Activated CD8-positive, alpha-beta T cell treated with anti-CD3 and anti-CD28 coated beads, Interleukin-2, amount 10 ng/mL, durations not matched to agents 7 days and 5 days (primary cell): Measurements from ENCODE around the gene BMP5. TPM values are rescaled to one million over a fixed set of nuclear protein-coding genes. Genes with fewer than 3 reads are reported as not detected.

ENCODE experiments used
- ATAC-seq: fragments of 150-1000 bp; cut with Tn5 transposase; one replicate; pipeline ENCODE4 v1.10.0; 2021; ENCODE audit warnings: moderate library complexity
- CTCF ChIA-PET: fragments of 350-600 bp; sonication (Branson Sonifier 250); formaldehyde crosslinking; loops from one replicate; lab custom pipeline; 2021; ENCODE audit warnings: antibody characterized with exemption; lab: Charles Lee
- POLR2A ChIA-PET: fragments of 350-600 bp; sonication (Branson Sonifier 250); formaldehyde crosslinking; loops from one replicate; lab custom pipeline; 2021; ENCODE audit warnings: antibody characterized with exemption; lab: Charles Lee
- DNase-seq: peaks from one replicate; pipeline ENCODE4 v3.0.0-alpha.2; 2020
- H3K27ac Mint-ChIP-seq: one replicate; pipeline ENCODE4 v1.8.0; 2021; ENCODE audit warnings: mild to moderate bottlenecking, mixed read lengths
- H3K27me3 Mint-ChIP-seq: one replicate; pipeline ENCODE4 v1.8.0; 2021; ENCODE audit warnings: low read depth, mixed read lengths
- H3K36me3 Mint-ChIP-seq: one replicate; pipeline ENCODE4 v1.8.0; 2021; ENCODE audit warnings: low read depth, mixed read lengths
- H3K4me1 Mint-ChIP-seq: one replicate; pipeline ENCODE4 v1.8.0; 2021; ENCODE audit warnings: low read depth, mixed read lengths
- H3K4me3 Mint-ChIP-seq: one replicate; pipeline ENCODE4 v1.8.0; 2021; ENCODE audit warnings: mild to moderate bottlenecking, mixed read lengths
- H3K9me3 Mint-ChIP-seq: one replicate; pipeline ENCODE4 v1.8.0; 2022; ENCODE audit warnings: mixed read lengths; ENCODE audit not compliant: insufficient read depth
- total RNA-seq, 2 experiments: library from RNA; stranded (reverse); gene quantifications; one replicate each; pipeline ENCODE4 v1.2.3, GENCODE V29; 2021

Gene BMP5
- total RNA-seq, 2 experiments from 2014 or later: not detected

DNA sequence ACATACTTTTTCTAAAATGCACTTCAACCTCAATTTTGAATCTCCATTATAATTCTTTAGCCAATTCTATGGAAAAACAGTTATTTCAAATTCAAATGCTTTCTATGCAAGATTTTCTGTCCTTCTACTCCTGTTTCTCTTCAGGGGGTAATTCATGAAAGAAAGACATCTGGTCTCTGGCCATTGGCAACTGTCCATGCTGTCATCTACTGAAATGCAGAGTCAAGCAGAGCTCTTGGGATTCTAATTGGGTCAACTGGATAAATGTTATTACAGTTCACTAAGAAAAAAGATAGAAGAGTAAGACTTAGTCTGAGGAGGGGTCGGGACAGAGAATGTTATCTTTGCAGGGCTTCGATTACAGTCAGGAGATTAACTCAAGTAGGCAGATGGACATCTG, 22.0 kb upstream of the BMP5 start:
- ATAC-seq (no peak), DNase-seq (no peak)
- CTCF ChIA-PET: no interaction called here
- Mint-ChIP-seq H3K36me3 (no peaks in the 10 kb centered on the region), H3K4me3 (no peak overlapping the region), H3K27ac (no peak overlapping the region), H3K4me1 (no peaks in the 10 kb centered on the region), H3K9me3 (no peaks in the 10 kb centered on the region), H3K27me3 (no peaks in the 10 kb centered on the region)
- POLR2A ChIA-PET: no interaction called here

DNA sequence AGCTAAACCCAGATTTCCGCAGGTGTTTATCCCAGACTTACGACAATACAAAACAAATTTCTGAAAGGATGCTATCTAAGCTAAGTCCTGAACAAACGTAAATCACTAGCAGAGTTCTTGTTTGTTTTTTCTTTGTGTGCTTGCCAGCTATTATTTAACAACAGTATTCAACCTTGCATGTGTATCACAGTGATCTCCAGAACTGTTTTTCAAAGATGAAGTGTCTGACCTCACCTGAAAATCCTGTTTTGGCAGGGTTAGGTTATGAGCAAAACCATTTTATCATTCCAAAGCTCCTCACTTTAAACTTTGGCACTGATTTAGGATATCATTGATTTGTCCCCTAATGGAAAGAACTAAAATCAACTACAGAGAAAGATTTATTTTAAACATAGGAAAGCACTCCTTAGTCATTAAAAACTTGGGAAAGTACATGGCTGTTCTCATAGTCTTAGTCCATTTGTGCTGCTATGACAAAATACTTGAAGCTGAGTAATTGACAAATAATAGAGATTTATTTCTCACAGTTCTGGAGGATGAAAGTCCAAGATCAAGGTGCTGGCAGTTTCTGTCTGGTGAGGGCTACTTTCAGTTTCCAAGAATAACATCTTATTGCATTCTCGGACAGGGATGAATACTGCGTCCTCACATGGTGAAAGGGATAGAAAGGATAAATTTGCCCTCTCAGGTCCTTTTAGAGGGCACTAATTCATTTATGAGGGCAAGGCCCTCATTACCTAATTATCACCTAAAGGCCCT, 20.8 kb upstream of the BMP5 start:
- no peak for DNase-seq
- H3K36me3 Mint-ChIP-seq: no peaks in the 10 kb centered on the region
- CTCF ChIA-PET: no interaction called here

DNA sequence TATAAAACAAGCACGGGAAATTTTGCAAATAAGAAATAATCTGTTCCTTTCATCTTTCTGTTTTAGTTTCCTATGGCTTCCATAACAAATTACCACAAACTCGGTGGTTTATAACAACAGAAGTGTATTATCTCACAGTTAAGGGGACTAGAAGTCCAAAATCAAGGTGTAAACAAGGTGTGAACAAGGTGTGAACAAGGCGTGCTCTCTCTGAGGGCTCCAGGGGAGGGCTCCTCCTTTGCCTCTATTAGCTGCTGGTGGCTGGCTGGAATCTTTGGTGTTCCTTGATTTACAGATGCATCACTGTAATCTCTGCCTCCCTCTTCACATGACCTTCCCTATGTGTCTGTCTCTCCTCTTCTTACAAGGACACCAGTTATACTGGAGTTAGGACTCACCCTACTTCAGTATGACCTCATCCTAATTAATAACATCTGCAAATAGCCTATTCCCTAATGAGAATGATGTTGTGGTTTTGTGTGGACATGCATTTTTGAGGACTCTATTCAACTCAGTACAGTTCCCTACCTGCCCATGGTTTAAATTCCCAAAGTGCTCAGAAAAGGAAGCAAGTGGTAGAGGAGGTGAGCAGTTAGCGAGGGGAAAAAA, 17.5 kb upstream of the BMP5 start:
- Mint-ChIP-seq H3K4me1 (no peaks in the 10 kb centered on the region), H3K4me3 (no peak overlapping the region), H3K9me3 (peaks cover 5% of the 10 kb centered on the region), H3K27ac (no peak overlapping the region), H3K27me3 (no peaks in the 10 kb centered on the region), H3K36me3 (no peaks in the 10 kb centered on the region)
- no peak for ATAC-seq
- ChIA-PET CTCF (no interaction called here), POLR2A (no interaction called here)
- DNase-seq: no peak

More for the DNA sequence above, 20.8 kb upstream of the BMP5 start:
- no peak for ATAC-seq
- Mint-ChIP-seq H3K9me3 (no peaks in the 10 kb centered on the region), H3K27ac (no peak overlapping the region), H3K27me3 (no peaks in the 10 kb centered on the region), H3K4me1 (no peaks in the 10 kb centered on the region), H3K4me3 (no peak overlapping the region)
- POLR2A ChIA-PET: no interaction called here

DNA sequence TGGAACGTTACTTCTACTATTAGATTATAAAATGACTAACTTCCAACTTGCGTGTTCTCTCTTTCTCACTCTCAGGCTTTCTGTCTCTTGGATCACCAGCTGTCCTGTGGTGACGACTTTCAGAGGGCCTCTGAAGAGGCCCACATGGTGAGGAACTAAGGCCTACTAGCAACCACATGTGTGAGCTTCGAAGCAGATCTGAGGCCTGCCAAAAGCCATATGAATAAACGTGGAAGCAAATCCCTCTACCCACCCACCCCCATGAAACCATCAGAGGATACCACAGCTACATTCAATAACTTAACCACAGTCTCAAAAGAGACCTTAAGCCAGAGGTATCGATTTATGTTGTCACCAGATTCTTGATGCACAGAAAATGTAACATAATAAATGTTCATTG, 13.5 kb upstream of the BMP5 start:
- Mint-ChIP-seq H3K9me3 (peaks cover 5% of the 10 kb centered on the region), H3K4me3 (no peak overlapping the region), H3K4me1 (no peaks in the 10 kb centered on the region), H3K27me3 (no peaks in the 10 kb centered on the region), H3K36me3 (no peaks in the 10 kb centered on the region), H3K27ac (no peak overlapping the region)
- ATAC-seq (no peak), DNase-seq (no peak)
- ChIA-PET CTCF (no interaction called here), POLR2A (no interaction called here)

DNA sequence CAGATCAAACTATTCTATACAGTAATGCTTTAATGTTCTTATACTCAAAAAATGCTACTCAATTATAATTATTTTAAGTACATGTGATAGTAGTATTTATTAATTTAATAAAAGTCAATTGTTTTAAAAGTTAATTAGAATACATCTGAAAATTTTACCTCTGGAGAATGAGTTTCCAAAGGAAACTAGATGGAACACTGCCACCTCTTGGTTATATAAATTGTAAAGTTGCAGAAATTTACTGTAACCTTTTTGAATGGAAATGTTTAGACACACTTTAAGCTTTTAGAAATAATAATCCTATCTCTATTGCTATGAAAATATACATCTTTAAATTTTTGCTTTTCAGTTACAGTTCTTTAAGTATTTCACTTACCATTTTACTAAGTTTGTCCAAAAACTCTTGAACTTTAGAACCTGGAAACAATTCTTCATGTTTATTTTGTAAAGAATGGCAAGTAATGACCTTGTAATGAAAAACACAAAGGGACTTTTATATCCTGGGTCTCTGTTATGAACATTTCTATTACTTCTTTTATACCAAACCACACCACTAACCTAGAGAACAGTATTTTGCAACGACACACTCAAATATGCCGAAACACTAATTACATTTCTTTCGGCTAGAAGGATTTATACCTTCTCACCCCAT, 10.9 kb upstream of the BMP5 start:
- CTCF ChIA-PET: no interaction called here
- POLR2A ChIA-PET: no interaction called here
- no peaks in the 10 kb centered on the region for H3K36me3 Mint-ChIP-seq
- no peak overlapping the region for H3K27ac Mint-ChIP-seq
- H3K9me3 Mint-ChIP-seq: peaks cover 5% of the 10 kb centered on the region
- H3K27me3 Mint-ChIP-seq: no peaks in the 10 kb centered on the region
- DNase-seq: no peak
- ATAC-seq: no peak
- H3K4me3 Mint-ChIP-seq: no peak overlapping the region
- no peaks in the 10 kb centered on the region for H3K4me1 Mint-ChIP-seq

DNA sequence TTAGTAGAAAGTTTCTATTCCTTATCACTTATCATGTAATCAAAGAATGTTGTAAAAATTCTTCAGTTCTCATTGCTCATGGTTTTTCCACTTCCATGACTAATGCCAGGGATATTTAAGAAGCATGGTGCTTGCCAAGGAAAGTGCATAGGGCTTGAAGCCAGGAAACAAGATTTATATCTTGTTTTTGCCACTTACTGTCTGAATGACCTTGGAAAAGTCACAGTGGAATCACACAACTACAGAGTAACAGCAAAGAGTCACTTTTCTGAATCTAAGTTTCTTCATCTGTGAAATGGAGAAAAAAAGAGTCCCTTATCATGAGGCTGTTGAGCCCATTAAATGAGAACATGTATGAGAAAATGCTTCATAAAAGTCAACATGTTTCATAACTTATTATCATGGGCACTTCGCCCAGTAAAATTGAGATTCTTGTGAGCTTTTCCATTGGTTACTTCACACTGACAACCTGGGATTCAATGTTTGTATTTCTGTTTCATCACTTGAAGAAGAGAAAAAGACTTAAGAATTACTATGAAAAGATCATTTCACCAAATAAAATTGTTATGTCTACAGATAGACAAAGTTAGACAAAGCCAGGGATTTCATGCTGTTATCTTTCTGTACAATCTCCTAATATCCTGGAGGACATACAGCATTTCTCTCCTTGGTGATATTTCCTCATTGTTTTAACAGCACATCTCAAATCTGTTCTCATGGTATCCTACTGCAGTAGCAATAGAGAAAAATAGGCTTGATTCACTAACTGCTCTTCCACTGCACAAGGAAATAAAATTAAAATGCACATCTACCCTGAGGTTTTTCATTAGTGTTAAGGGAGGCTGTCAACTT, 7.6 kb upstream of the BMP5 start:
- H3K27ac Mint-ChIP-seq: no peak overlapping the region
- no peak overlapping the region for H3K4me3 Mint-ChIP-seq
- no peaks in the 10 kb centered on the region for H3K4me1 Mint-ChIP-seq
- no peaks in the 10 kb centered on the region for H3K27me3 Mint-ChIP-seq
- ATAC-seq (no peak), DNase-seq (no peak)
- no peaks in the 10 kb centered on the region for H3K36me3 Mint-ChIP-seq
- no peaks in the 10 kb centered on the region for H3K9me3 Mint-ChIP-seq
- ChIA-PET POLR2A (no interaction called here), CTCF (no interaction called here)

DNA sequence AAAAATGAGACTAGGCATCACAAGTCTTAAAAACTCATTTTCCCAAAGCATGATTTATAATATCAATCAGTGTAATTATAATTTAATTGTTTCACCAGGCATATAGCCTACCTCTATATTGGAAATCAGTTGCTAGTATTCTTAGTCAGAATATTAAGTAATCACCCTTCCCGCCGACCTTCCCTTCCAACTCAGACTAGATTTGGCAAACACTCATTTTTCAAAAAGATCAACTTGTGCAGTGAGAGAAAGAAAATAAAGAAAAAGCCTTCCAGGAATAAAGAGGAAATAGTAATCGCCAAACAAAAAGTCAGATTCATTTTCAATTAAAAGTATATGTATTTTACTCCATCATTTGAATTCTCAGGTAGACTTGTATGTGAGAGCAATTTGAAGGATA, 1.9 kb upstream of the BMP5 start:
- Mint-ChIP-seq H3K9me3 (no peaks in the 10 kb centered on the region), H3K27ac (no peak overlapping the region), H3K4me1 (no peaks in the 10 kb centered on the region), H3K36me3 (no peaks in the 10 kb centered on the region), H3K4me3 (no peak overlapping the region), H3K27me3 (no peaks in the 10 kb centered on the region)
- ChIA-PET POLR2A (no interaction called here), CTCF (no interaction called here)
- DNase-seq (no peak), ATAC-seq (no peak)

DNA sequence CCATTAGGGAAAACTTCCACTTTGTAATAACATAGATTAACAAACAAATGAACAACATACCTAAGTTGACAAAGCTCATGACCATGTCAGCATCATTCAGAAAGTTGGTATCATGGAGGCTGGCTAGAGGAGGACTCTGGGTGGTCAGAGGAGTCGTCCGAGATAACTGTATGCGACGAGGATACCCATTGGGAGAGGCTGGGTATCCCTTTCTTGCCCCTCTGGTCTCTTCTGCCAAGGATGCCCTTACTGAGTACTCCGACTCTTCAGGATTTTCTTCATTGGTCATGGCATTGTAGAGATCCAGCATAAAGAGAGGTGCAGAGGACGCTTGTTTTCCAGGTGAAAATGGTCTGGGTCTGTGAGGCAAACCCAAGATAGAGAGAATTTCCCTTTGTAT, 1.1 kb downstream of the BMP5 start:
- Mint-ChIP-seq H3K9me3 (no peaks in the 10 kb centered on the region), H3K27ac (no peak overlapping the region), H3K4me3 (no peak overlapping the region), H3K4me1 (no peaks in the 10 kb centered on the region), H3K27me3 (no peaks in the 10 kb centered on the region), H3K36me3 (no peaks in the 10 kb centered on the region)
- ChIA-PET POLR2A (no interaction called here), CTCF (no interaction called here)
- ATAC-seq (no peak), DNase-seq (no peak)

DNA sequence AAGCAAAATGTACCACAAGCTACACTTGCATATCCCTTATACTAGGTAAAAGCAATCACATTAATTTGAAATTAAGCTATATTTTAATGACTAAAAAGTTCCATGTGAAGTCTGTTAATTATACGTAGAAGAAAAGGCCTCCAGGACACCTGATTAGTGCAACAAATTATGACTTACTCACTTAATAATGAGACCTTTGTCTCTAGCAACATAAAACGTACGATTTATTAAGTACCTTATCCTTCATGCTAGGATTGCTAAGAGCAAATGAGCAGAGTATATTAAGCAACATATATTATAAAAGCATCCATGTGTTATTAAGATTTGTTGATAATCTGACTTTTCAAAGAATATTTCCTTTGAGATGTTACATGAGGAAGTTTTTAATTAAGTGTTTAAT, 2.5 kb downstream of the BMP5 start:
- ChIA-PET POLR2A (no interaction called here), CTCF (no interaction called here)
- no peaks in the 10 kb centered on the region for H3K27me3 Mint-ChIP-seq
- no peak overlapping the region for H3K4me3 Mint-ChIP-seq
- no peak for DNase-seq
- H3K36me3 Mint-ChIP-seq: no peaks in the 10 kb centered on the region
- H3K27ac Mint-ChIP-seq: no peak overlapping the region
- H3K9me3 Mint-ChIP-seq: no peaks in the 10 kb centered on the region
- H3K4me1 Mint-ChIP-seq: no peaks in the 10 kb centered on the region
- ATAC-seq: no peak

DNA sequence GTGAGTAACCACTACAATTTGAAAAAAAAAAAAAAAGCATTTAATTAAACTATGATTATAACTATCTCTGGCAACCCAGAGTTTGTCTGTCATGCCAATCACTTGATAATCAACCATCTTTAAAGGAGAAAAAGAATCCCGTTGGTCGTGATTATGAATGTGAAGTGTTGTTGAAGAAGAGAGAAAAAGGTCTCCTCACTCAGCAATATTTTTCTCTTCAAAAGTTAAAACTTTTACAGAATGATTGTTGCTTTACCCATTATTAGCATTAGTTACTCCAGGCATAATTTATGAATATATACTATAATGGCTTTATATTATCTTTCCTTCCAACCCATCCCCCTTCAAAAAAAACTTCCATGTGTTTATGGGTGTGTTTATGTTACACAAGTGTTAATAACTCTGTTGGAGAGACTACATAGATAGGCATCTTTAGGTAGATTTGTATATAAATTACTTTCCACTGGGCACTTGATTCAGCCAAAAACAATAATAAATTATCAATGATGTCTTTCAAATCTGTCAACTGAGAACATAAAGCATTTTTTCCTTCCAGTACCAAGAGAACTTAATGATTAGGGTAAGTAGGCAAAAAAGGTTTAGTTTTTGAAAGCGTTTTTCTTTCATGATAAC, 5.1 kb downstream of the BMP5 start:
- H3K36me3 Mint-ChIP-seq: no peaks in the 10 kb centered on the region
- DNase-seq (no peak), ATAC-seq (no peak)
- no peak overlapping the region for H3K4me3 Mint-ChIP-seq
- no peaks in the 10 kb centered on the region for H3K4me1 Mint-ChIP-seq
- no peaks in the 10 kb centered on the region for H3K9me3 Mint-ChIP-seq
- ChIA-PET POLR2A (no interaction called here), CTCF (no interaction called here)
- H3K27me3 Mint-ChIP-seq: no peaks in the 10 kb centered on the region
- no peak overlapping the region for H3K27ac Mint-ChIP-seq

DNA sequence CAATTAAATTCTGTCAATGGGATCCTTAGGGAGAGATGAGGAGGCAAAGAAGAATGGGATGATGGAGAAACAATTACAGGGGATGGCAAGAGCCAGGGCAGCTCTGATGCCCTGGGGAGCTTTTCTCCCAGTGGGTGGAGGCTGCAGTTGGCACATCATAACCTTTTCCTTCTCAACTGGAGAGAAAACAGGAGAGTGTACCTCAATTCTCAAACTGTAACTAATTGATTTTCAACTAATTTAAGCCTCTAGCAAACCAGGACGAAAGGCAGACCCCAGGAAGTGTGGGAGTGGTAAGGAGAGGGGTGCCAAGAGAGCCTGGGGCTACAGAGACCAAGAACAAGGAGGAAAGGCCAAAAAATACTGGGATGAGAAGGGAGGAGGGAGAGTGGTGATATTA, 5.7 kb downstream of the BMP5 start:
- H3K36me3 Mint-ChIP-seq: no peaks in the 10 kb centered on the region
- no peak overlapping the region for H3K27ac Mint-ChIP-seq
- no peak for DNase-seq
- ATAC-seq: no peak
- no peaks in the 10 kb centered on the region for H3K27me3 Mint-ChIP-seq
- POLR2A ChIA-PET: no interaction called here
- no peak overlapping the region for H3K4me3 Mint-ChIP-seq
- H3K4me1 Mint-ChIP-seq: no peaks in the 10 kb centered on the region
- no peaks in the 10 kb centered on the region for H3K9me3 Mint-ChIP-seq
- CTCF ChIA-PET: no interaction called here
